Panc1 (cell line): ENCODE measurements around the gene ZNF23. TPM values are rescaled to one million over a fixed set of nuclear protein-coding genes. Genes with fewer than 3 reads are reported as not detected.

ENCODE experiments used
- ATAC-seq: fragments of 200-7000 bp; cut with Tn5 transposase; 2 replicates; pipeline ENCODE4 v1.9.1; 2020; ENCODE audit warnings: mild to moderate bottlenecking, moderate library complexity
- BruUV-seq: library from RNA; stranded (reverse); fragments of 400-500 nt; replicated peaks from 2 replicates; lab custom pipeline; 2021; lab: Mats Ljungman, UMichigan
- CTCF ChIA-PET: fragments of 300-600 bp; sonication (Branson Sonifier 250); formaldehyde crosslinking; loops from one replicate; lab custom pipeline; 2022; ENCODE audit warnings: antibody characterized with exemption; lab: Charles Lee
- POLR2A ChIA-PET: fragments of 300-600 bp; sonication (Branson Sonifier 250); formaldehyde crosslinking; loops from one replicate; lab custom pipeline; 2022; ENCODE audit warnings: antibody characterized with exemption; lab: Charles Lee
- DNase-seq: peaks from one replicate; pipeline ENCODE4 v3.0.0-alpha.2; 2010; ENCODE audit warnings: low read depth, low spot score
- H3K27ac ChIP-seq: 2 replicates; pipeline ENCODE4 v1.5.1; 2011; ENCODE audit warnings: mild to moderate bottlenecking, low read length, inconsistent platforms
- H3K27me3 ChIP-seq: fragments of 200-500 bp; sonication (Bioruptor generic); 2 replicates; pipeline ENCODE4 v1.6.0; 2014; ENCODE audit warnings: low read length, inconsistent platforms; ENCODE audit not compliant: control insufficient read depth, insufficient read depth
- H3K36me3 ChIP-seq: fragments of 200-500 bp; sonication (Bioruptor generic); 2 replicates; pipeline ENCODE4 v1.5.1; 2014; ENCODE audit warnings: inconsistent platforms, mild to moderate bottlenecking, low read length, moderate library complexity; ENCODE audit not compliant: control insufficient read depth, insufficient read depth
- H3K4me1 ChIP-seq: 2 replicates; pipeline ENCODE4 v1.5.1; 2011; ENCODE audit warnings: inconsistent platforms, mild to moderate bottlenecking, low read length, moderate library complexity; ENCODE audit not compliant: control insufficient read depth, insufficient read depth
- H3K4me3 ChIP-seq, 2 experiments: 2 replicates each; pipeline ENCODE4 v1.5.1; 2011 to 2012; ENCODE audit warnings: low read depth in 2 of 2, low read length in 2 of 2, mild to moderate bottlenecking in 2 of 2, inconsistent platforms in 1 of 2, moderate library complexity in 1 of 2
- H3K9me3 ChIP-seq: fragments of 200-500 bp; sonication (Bioruptor generic); 2 replicates; pipeline ENCODE4 v1.5.1; 2014; ENCODE audit warnings: low read depth, mild to moderate bottlenecking, inconsistent platforms, low read length, moderate library complexity; ENCODE audit not compliant: control insufficient read depth, insufficient read depth
- CTCF ChIP-seq: fragments of 450-650 bp; IDR thresholded peaks from 2 replicates; pipeline ENCODE4 v1.5.1; 2017; ENCODE audit warnings: mild to moderate bottlenecking
- POLR2AphosphoS5 ChIP-seq: IDR thresholded peaks from 2 replicates; pipeline ENCODE4 v1.6.1; 2012; ENCODE audit warnings: mild to moderate bottlenecking, low read depth, low read length, moderate library complexity
- REST ChIP-seq, 2 experiments: IDR thresholded peaks; 2 replicates each; pipeline ENCODE4 v1.6.1; 2011 to 2012; ENCODE audit warnings: low read depth in 2 of 2, control low read depth in 1 of 2, low read length in 1 of 2, mild to moderate bottlenecking in 1 of 2, moderate library complexity in 1 of 2; ENCODE audit not compliant: insufficient read depth in 1 of 2
- SIN3A ChIP-seq: IDR thresholded peaks from 2 replicates; pipeline ENCODE4 v1.6.1; 2012; ENCODE audit warnings: low read depth, mild to moderate bottlenecking, low read length, moderate library complexity, borderline replicate concordance; ENCODE audit not compliant: insufficient read depth
- TCF7L2 ChIP-seq: IDR thresholded peaks from 2 replicates; pipeline ENCODE4 v1.6.1; 2011; ENCODE audit warnings: mild to moderate bottlenecking, low read depth, low read length, inconsistent platforms
- in situ Hi-C: cut with HindIII; loops from 2 replicates; pipeline ENCODE4 v1.10.0; 2016; ENCODE audit warnings: low sequenced_read_pairs, low pct_unique_long_range_greater_than_20kb
- intact Hi-C: fragments of 100-400 bp; cut with micrococcal nuclease; formaldehyde crosslinking; loops from one replicate; pipeline ENCODE4 v1.10.0; 2022; ENCODE audit not compliant: unreplicated experiment
- total RNA-seq: library from RNA; stranded (reverse); gene quantifications from one replicate; pipeline ENCODE4 v1.2.1, GENCODE V29; 2021; ENCODE audit not compliant: unreplicated experiment

ZNF23 gene
- total RNA-seq, 1 experiment from 2014 or later = 5.2 TPM

GRCh38 chr16:71472051-71472450 is 10.0 kb upstream of the ZNF23 start:
- no TSS peak for BruUV-seq
- peaks cover 6% of the 10 kb centered on the region; the same call in 1 of the 2 replicates for H3K9me3 ChIP-seq
- ATAC-seq (no peak), DNase-seq (no peak)
- no peaks in the 10 kb centered on the region for H3K27me3 ChIP-seq
- H3K4me3 ChIP-seq = no peak overlapping the region
- ChIA-PET POLR2A (interaction anchor here (0.6 kb wide), 1 partner anchor 12 kb away, joined by 4 read pairs; no protein-coding TSS in a partner anchor), CTCF (no interaction called here)
- no peaks in the 10 kb centered on the region for H3K4me1 ChIP-seq
- no peak overlapping the region for H3K27ac ChIP-seq
- intact Hi-C loops (no loop called here), in situ Hi-C loops (no loop called here)
- no peak for TF ChIP-seq CTCF
- no peak for TF ChIP-seq SIN3A
- TF ChIP-seq POLR2AphosphoS5 = no peak
- TF ChIP-seq TCF7L2 = no peak
- no peak for TF ChIP-seq REST (IDR thresholded peaks at IDR 0.05; ENCODE audit: insufficient read depth in 1 of 2, low read depth in 2 of 2, low read length in 1 of 2)
- no peaks in the 10 kb centered on the region for H3K36me3 ChIP-seq

- in situ Hi-C loops (no loop called here), intact Hi-C loops (no loop called here)
- no peak overlapping the region for H3K27ac ChIP-seq
- no TSS peak for BruUV-seq
- TF ChIP-seq CTCF (no peak), REST (IDR thresholded peaks at IDR 0.05; ENCODE audit: insufficient read depth in 1 of 2, low read depth in 2 of 2, low read length in 1 of 2) (peak; percentile 90 to 94), TCF7L2 (no peak), POLR2AphosphoS5 (no peak)
- ChIA-PET CTCF (no interaction called here), POLR2A (interaction anchor here (0.6 kb wide), 1 partner anchor 1688 kb away, joined by 4 read pairs; no protein-coding TSS in a partner anchor)
- H3K9me3 ChIP-seq = no peaks in the 10 kb centered on the region
- H3K36me3 ChIP-seq = no peaks in the 10 kb centered on the region
- no peaks in the 10 kb centered on the region; the same call in 1 of the 2 replicates for H3K4me1 ChIP-seq
- DNase-seq (no peak), ATAC-seq (no peak)
- no peaks in the 10 kb centered on the region for H3K27me3 ChIP-seq
- no peak overlapping the region for H3K4me3 ChIP-seq
Measured at GRCh38 chr16:71467810-71468209, 5.8 kb upstream of the ZNF23 start.
